ACC112 (cell line): ENCODE results near the gene POLQ.
"Not testable (repeated sequence)": the region's sequence is repeated elsewhere in the genome, so short reads cannot be mapped to it uniquely, and the experiment has no call there.

Source experiments
- H2AFZ ChIP-seq: fragments of 200-600 bp; sonication (generic); one replicate; pipeline ENCODE4 v1.6.0; 2017; ENCODE audit warnings: antibody characterized with exemption, low read length; ENCODE audit not compliant: unreplicated experiment
- H3K27ac ChIP-seq: fragments of 200-600 bp; sonication (generic); 2 replicates; pipeline ENCODE4 v1.5.1; 2014; ENCODE audit warnings: low read depth, mild to moderate bottlenecking, antibody characterized with exemption, low read length, moderate library complexity
- H3K27me3 ChIP-seq: fragments of 200-600 bp; sonication (generic); 2 replicates; pipeline ENCODE4 v1.6.1; 2014; ENCODE audit warnings: mild to moderate bottlenecking, antibody characterized with exemption, low read length, moderate library complexity, mixed read lengths; ENCODE audit not compliant: insufficient read depth
- H3K36me3 ChIP-seq: fragments of 200-600 bp; sonication (generic); 2 replicates; pipeline ENCODE4 v1.6.1; 2016; ENCODE audit warnings: mild to moderate bottlenecking, antibody characterized with exemption, low read length, moderate library complexity, mixed read lengths; ENCODE audit not compliant: insufficient read depth
- H3K4me1 ChIP-seq: fragments of 200-600 bp; sonication (generic); one replicate; pipeline ENCODE4 v1.6.1; 2016; ENCODE audit warnings: low read length, mixed read lengths; ENCODE audit not compliant: insufficient read depth, unreplicated experiment, control insufficient read depth
- H3K4me3 ChIP-seq: fragments of 200-600 bp; sonication (generic); 2 replicates; pipeline ENCODE4 v1.5.1; 2014; ENCODE audit warnings: mild to moderate bottlenecking, low read depth, low read length
- H3K79me2 ChIP-seq: fragments of 200-600 bp; sonication (generic); one replicate; pipeline ENCODE4 v1.6.0; 2016; ENCODE audit warnings: low read length; ENCODE audit not compliant: control insufficient read depth, unreplicated experiment, insufficient read depth

Gene POLQ

DNA sequence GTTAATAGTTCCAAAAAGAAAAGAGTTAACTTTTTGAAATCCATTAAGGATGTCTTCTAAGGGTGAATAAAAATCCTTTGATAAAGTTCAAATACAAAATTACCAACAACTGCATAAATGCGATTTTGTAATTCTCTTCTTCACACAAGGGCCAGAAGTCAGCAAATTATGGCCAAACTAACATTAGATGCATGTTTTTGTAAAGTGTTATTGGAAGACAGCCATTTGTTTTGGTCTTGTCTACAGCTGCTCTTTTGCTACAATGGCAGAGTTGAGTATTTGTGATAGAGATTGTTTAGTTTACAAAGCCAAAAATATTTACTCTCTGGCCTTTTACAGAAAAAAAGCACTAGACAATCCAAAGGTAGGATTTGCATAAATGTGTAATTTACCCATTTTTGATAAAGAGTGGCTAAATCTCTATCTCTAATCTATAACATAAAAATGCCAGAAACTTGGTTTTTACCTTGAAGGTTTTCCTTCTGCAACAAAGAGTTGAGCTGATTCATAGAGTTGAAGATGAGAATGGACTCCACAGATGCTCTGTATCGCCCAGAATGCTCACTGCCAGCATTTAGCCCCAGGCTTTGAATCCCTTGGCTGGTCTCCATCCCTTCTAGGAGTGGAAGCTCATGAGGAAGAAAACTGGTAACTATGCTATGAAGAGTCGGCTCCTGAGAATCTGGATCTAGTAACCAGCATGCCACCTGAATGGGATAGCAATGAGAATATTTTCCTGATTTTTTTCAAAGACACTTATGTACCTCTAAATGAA lies 64.5 kb downstream of the POLQ start:
- H2AFZ ChIP-seq: no peak overlapping the region
- H3K79me2 ChIP-seq: no peaks in the 10 kb centered on the region
- no peak overlapping the region for H3K4me3 ChIP-seq
- peak overlapping the region; percentile 1; the same call in 1 of the 2 replicates for H3K27ac ChIP-seq
- no peaks in the 10 kb centered on the region for H3K27me3 ChIP-seq
- H3K36me3 ChIP-seq: peaks cover 13% of the 10 kb centered on the region
- peaks cover 50% of the 10 kb centered on the region for H3K4me1 ChIP-seq

- Histone ChIP-seq H3K27me3 (no peaks in the 10 kb centered on the region), H3K4me3 (peak overlapping the region; percentile 49), H3K36me3 (peaks cover 22% of the 10 kb centered on the region), H3K4me1 (peaks cover 33% of the 10 kb centered on the region), H2AFZ (peak overlapping the region; percentile 59), H3K27ac (peak overlapping the region; percentile 77), H3K79me2 (no peaks in the 10 kb centered on the region)
These were observed 68.2 kb downstream of the POLQ start for GRCh38 chr3:121477589-121477988.

DNA sequence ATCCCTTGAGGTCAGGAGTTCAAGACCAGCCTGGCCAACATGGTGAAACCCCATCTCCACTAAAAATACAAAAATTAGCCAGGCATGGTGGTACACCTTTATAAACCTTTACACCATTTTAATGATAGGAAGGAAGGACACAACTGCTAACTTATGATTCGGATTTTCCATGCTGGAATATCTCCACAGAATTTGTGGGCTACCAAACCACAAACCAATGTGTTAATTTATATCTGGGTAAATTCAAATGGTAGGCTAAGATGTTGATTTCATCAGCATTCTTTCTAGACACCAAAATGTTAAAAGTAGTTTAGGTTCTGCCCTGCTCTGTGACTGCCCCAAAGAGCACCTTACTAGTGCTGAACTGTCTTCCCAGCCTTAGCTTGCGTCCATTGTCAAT lies 72.8 kb downstream of the POLQ start:
- no peak overlapping the region for H2AFZ ChIP-seq
- no peak overlapping the region for H3K27ac ChIP-seq
- H3K36me3 ChIP-seq: peaks cover 18% of the 10 kb centered on the region

DNA sequence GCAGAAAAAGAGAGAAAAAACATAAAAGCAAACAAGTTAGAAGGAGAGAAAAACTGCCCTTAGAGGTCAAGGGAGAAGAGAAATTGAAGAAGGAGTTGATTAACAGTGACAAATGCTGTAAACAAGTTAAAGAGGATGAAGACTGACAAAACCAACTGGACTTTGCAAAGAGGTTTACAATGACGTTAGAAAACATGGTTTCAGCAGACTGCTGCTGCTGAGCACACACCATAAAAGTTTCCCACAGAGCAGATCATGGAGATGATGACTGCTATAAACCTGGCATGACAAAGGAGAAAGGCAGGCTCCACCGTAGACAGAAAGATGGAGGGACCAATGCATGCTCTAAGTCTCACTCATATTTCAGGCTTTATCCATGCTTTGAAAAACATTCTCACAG lies 78.7 kb downstream of the POLQ start:
- Histone ChIP-seq H3K36me3 (peaks cover 20% of the 10 kb centered on the region), H3K27ac (no peak overlapping the region), H3K4me3 (no peak overlapping the region), H3K79me2 (no peaks in the 10 kb centered on the region), H3K4me1 (no peaks in the 10 kb centered on the region), H2AFZ (no peak overlapping the region), H3K27me3 (no peaks in the 10 kb centered on the region)

More for the DNA sequence above, 72.8 kb downstream of the POLQ start:
- no peaks in the 10 kb centered on the region for H3K79me2 ChIP-seq
- peaks cover 15% of the 10 kb centered on the region for H3K4me1 ChIP-seq
- no peaks in the 10 kb centered on the region for H3K27me3 ChIP-seq
- no peak overlapping the region for H3K4me3 ChIP-seq

DNA sequence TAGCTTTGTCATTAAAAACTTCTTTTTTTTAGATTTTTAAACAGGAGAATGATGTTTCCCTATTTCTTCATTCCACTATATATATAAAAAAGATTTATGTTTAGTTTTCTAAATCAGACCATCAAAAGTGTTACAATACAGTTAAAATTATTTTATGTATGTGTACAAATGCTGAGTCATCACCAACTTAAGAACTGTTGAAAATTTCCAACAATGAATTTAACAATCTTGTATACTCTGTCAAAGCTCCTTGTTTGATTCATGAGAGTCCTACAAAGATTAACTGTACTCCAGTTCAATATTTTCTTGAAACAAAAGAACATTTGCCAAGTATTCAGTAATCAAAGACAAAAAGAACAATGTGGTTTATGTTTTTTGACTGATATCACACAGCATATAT lies 82.0 kb downstream of the POLQ start:
- Histone ChIP-seq H3K79me2 (no peaks in the 10 kb centered on the region), H3K36me3 (peaks cover 24% of the 10 kb centered on the region), H3K27ac (no peak overlapping the region), H3K27me3 (no peaks in the 10 kb centered on the region), H3K4me3 (no peak overlapping the region), H2AFZ (no peak overlapping the region), H3K4me1 (no peaks in the 10 kb centered on the region)

- Histone ChIP-seq H3K36me3 (peaks cover 28% of the 10 kb centered on the region), H3K79me2 (no peaks in the 10 kb centered on the region), H3K4me1 (no peaks in the 10 kb centered on the region), H3K27ac (no peak overlapping the region), H2AFZ (no peak overlapping the region), H3K4me3 (no peak overlapping the region), H3K27me3 (no peaks in the 10 kb centered on the region)
These were observed 83.2 kb downstream of the POLQ start for GRCh38 chr3:121462565-121462964.

- H3K27me3 ChIP-seq, H2AFZ ChIP-seq, H3K79me2 ChIP-seq, H3K4me1 ChIP-seq, H3K27ac ChIP-seq, H3K4me3 ChIP-seq: not testable (repeated sequence)
- H3K36me3 ChIP-seq: peaks cover 17% of the 10 kb centered on the region
These were observed 94.0 kb downstream of the POLQ start for GRCh38 chr3:121451752-121452151.

- Histone ChIP-seq H3K4me1 (no peaks in the 10 kb centered on the region), H2AFZ (no peak overlapping the region), H3K27me3 (no peaks in the 10 kb centered on the region), H3K27ac (no peak overlapping the region), H3K4me3 (no peak overlapping the region), H3K79me2 (no peaks in the 10 kb centered on the region), H3K36me3 (peaks cover 21% of the 10 kb centered on the region)
These were observed 102.3 kb downstream of the POLQ start for GRCh38 chr3:121443456-121443855.

GRCh38 chr3:121436641-121437040 lies 109.1 kb downstream of the POLQ start:
- Histone ChIP-seq H3K27me3 (no peaks in the 10 kb centered on the region), H3K36me3 (peaks cover 16% of the 10 kb centered on the region; the same call in 1 of the 2 replicates), H3K27ac (no peak overlapping the region), H2AFZ (no peak overlapping the region), H3K4me3 (no peak overlapping the region), H3K4me1 (peaks cover 8% of the 10 kb centered on the region), H3K79me2 (no peaks in the 10 kb centered on the region)

DNA sequence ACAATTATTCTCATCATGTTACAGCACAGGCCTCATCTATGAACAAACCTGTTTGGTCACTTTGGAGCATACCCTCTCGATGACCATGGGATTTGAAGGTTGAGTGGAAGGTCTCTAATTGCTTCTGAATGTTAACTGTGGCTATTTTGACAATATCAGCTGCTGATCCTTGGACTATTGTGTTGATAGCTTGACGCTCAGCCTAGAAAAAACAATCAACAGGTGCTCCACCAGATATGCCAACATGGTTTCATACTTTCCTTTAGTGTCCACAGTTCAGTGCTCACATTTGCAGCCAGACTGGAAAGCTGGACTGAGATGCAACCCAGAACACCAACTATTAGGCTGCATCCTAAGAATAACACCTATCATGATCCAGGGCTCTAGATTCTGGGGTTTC lies 109.7 kb downstream of the POLQ start:
- Histone ChIP-seq H3K4me3 (no peak overlapping the region), H3K27me3 (no peaks in the 10 kb centered on the region), H3K4me1 (peaks cover 8% of the 10 kb centered on the region), H2AFZ (no peak overlapping the region), H3K36me3 (peaks cover 19% of the 10 kb centered on the region), H3K27ac (no peak overlapping the region), H3K79me2 (no peaks in the 10 kb centered on the region)

GRCh38 chr3:121431726-121432517 lies 113.9 kb downstream of the POLQ start:
- Histone ChIP-seq H3K4me1 (peaks cover 8% of the 10 kb centered on the region), H3K36me3 (peaks cover 26% of the 10 kb centered on the region), H3K27ac (no peak overlapping the region), H3K79me2 (no peaks in the 10 kb centered on the region), H3K27me3 (no peaks in the 10 kb centered on the region), H2AFZ (peak overlapping the region; percentile 77), H3K4me3 (peak overlapping the region; percentile 72)
